ENCODE data around the gene CHD9.
"Not testable (repeated sequence)": the region's sequence is repeated elsewhere in the genome, so short reads cannot be mapped to it uniquely, and the experiment has no call there.

The CHD9 gene

GRCh38 chr16:53290520-53290919, 235.7 kb downstream of the CHD9 start:
- no peak for DNase-seq

DNA sequence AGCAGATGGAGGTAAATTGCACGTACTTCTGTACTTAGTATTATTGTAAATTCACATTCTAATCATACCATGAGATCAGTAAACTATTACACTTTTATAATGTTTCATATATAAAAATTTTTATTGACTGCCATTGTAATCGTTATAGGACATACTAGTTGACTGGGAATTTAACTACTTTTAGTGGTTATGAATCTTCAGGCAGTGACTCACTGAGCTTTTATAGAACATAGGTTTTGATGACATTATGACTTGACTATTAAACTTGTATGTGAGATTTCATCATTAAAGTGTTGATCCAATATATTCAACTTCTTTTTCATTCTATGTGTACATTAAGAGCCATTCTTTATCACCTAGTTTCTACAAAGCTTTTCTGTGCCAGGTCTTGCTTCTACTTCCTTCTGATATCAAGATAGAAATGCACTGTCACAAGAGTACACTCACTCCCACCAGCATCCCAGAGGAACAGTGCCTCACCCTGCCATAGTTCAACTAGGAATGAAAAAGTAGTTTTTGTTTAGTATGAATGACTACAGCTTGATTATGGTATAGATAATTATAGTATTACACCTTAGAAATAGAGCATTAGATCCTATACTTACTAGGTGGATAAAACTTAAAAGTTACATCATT, 237.1 kb downstream of the CHD9 start:
- no peak for DNase-seq

DNA sequence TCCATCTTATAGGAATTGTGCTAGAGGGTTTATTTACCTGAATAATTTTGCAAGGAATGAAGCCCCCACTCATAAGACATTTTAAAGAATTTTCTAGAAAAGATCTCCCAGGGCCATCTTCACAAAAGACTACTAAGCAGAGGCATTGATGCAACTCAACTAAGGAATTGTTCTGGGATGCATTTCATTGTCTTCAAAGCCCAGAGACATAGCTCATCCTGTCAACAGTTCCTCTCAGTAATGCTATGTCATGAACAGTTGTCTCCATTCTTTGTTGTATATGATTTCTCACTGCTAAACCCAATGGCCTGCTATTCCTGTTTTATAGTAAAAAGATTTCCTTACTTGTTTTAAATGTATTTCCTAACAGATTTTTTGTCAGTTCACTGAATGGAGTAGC, 242.7 kb downstream of the CHD9 start:
- no peak for DNase-seq

DNA sequence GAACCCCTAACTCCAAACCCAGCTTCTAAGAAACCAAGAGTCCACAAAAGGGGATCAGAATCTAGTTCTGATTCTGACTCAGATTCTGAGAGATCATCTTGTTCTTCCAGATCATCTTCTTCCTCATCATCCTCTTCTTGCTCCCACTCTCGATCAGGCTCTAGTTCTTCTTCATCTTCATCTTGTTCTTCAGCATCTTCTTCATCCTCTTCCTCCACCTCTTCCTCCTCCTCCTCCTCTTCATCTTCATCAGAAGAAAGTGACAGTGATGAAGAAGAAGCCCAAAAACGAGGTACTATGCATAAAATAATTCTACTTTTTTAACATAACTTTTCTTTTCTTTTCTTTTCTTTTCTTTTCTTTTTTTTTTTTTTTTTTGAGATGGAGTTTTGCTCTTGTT, 249.5 kb downstream of the CHD9 start:
- no peak for DNase-seq

- no peak for DNase-seq
Measured at GRCh38 chr16:53305743-53306142, 251.0 kb downstream of the CHD9 start.

GRCh38 chr16:53309457-53309856, 254.7 kb downstream of the CHD9 start:
- DNase-seq: no peak

DNA sequence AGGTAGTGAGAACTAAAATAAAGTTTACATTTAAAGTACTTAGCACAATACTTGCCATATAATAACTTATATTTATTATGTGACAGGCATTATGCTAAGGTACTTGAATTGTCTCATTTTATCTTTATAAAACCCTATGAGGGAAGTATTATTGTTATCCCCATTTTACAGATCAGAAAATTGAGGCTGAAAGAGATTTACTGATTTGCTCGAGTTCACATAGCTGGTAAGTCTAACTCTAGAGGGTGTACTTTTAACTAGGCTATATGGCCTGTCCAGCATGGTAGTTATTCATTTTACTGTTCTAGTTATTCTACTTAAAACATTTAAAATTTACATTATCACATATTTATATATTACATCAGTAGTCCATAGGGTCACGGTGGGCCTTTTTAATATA, 266.2 kb downstream of the CHD9 start:
- DNase-seq: no peak

- no peak for DNase-seq
Measured at GRCh38 chr16:53323924-53324323, 269.1 kb downstream of the CHD9 start.

DNA sequence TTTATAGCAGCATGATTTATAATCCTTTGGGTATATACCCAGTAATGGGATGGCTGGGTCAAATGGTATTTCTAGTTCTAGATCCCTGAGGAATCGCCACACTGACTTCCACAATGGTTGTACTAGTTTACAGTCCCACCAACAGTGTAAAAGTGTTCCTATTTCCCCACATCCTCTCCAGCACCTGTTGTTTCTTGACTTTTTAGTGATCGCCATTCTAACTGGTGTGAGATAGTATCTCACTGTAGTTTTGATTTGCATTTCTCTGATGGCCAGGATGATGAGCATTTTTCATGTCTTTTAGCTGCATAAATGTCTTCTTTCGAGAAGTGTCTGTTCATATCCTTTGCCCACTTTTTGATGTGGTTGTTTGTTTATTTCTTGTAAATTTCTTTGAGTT, 276.2 kb downstream of the CHD9 start:
- not testable (repeated sequence) for DNase-seq

GRCh38 chr16:53334581-53334980, 279.8 kb downstream of the CHD9 start:
- DNase-seq: no peak

DNA sequence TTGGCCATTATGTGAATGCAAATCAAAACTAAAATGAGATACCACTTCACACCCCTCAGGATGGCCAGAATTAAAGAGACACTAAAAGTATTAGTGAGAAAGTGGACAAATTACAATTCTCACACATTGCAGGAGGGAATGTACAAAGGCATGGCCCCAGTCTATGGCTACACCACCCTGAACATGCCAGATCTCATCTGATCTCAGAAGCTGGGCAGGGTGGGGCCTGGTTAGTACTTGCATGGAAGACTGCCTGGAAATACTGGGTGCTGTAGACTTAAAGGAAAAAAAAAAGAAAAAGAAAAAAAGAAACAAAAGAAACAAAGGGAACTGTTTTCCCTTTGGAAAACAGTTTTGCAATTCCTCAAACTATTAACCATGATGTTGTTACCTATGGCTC, 282.5 kb downstream of the CHD9 start:
- DNase-seq: no peak

DNA sequence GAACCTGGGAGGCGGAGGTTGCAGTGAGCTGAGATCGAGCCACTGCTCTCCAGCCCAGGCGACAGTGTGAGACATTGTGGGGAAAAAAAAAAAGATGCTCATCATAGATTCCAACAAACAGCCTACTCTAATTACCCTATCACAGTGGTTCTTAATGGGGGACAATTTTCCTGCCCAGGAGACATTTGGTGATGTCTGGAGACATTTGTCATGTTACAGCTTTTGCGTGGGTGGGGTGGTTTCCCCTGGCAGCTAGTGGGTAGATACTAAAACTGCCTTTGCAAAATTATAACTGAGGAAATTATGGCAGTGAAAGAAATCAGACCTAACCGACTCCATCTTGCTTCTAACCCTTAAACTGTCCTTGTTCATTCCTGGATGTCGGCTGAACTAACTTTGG, 287.0 kb downstream of the CHD9 start:
- no peak for DNase-seq

GRCh38 chr16:53355064-53355463, 300.3 kb downstream of the CHD9 start:
- DNase-seq: no peak

- DNase-seq: no peak
Measured at GRCh38 chr16:53356478-53357207, 301.9 kb downstream of the CHD9 start.

DNA sequence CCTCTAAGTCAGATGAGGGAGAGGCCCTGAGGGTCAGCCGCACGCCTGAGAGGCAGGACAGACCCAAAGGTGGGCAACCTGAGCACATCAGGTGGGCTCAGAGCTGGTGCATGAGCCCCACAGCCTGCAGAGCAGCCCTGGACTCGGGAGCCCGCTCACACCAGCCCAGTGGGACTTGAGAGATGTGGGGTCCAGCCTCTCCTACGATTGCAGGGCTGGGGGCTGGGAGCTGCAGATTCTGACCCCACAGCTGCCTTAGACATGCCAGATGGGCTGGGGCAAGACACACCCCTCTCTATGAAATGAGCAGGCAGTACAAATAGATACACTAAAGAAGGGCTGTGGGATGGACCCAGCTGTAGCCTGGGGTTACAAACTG, 302.4 kb downstream of the CHD9 start:
- no peak for DNase-seq

DNA sequence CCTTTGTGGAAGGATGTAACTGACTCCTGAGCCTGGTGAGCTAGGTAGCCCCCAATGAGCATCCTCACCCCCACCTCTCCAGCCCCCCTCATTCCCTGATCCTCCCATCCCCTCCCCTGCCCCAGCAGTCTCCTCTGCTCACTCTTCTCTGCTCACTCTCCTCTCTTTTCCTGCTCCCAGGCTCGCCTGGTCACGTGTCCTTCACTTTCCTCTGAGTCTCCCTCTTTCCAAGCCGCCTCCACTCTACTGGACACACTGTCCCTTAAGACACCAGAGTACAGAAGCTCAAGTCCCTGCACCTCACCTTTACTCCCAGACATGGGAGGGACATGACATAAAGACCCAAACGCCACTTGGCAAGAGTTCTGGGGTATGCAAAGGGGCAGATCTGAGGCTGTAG, 303.2 kb downstream of the CHD9 start:
- no peak for DNase-seq

DNA sequence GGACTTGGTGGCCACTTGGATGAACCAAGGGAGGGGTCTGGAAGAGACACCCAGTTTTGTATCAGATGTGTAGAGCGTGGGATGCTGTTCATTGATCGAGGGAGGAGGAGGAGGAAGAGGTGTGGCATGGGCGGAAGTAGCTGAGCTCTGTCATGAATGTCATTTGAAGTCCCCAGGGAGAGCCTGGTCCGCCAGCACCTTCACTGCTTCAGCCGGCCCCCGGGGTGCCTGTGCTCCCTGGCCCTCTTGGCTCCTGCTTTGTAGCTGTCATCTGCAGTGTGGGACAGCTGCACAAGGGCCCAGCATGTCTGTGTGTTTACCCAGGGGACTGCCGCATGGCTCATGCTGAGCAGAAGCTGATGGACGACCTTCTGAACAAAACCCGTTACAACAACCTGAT, 304.1 kb downstream of the CHD9 start:
- no peak for DNase-seq

GRCh38 chr16:53369921-53370320, 315.1 kb downstream of the CHD9 start:
- DNase-seq: no peak

DNA sequence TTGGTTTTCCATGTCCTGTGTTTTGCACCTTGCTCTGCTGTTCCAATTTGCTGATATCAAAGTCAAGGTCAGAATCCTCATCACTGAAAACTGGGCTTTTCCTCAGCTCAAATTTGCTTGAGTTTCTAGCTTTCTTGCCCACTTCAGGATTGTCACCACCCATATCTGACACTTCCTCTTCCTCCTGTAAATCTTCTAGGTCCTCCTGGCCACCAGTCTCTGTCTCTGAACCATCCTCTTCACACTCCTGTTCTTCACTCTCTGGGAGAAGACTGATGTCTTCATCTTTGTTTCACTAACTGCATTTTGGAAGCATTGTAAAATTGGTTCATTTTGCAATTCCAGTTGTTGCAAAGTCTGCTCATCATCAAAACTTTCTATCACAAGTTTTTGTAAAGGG, 316.0 kb downstream of the CHD9 start:
- DNase-seq: no peak

DNA sequence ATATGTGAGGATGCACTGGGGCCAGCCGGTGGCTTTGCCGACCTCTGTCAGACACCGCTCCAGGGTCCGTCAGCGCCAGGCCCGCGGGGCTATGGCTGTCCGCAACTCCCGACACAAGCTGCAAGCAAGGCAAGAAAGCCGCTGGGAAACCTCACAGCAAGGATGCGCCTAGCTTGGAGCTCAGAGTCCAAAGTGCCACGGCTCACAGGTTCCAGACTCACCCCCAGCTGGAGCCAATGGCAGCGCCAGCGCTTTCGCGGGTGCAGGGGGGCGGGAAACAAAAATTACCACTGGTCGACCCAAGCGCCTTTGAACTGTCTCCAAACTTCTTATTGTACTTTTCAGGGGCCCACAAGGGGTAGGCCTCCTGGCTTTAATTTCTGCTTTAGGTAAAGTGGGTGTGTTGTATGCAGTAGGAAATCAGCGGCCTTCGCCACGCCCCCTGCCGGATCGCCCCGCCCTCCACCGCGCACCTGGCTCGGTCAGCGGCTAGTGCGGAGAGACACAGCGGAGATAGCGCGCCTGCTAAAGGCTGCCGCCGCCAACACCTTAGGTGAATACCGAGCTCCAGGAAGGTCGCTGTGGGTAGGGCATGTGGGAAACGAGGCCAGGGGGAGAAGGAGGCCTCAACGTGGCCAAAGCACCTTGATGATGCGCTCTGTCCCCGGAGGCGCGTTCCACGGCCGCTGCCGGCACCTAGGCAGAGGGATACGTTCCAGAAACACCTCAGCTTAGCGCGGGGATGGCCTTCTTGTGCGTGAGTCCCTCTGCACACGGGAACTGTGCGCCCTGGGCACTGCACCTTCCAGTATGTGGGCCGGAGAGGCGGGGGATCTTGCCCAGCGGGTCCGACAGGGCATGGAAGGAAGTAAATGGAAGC, 318.4 kb downstream of the CHD9 start:
- DNase-seq: no peak

- DNase-seq: no peak
Measured at GRCh38 chr16:53374800-53375199, 320.0 kb downstream of the CHD9 start.

DNA sequence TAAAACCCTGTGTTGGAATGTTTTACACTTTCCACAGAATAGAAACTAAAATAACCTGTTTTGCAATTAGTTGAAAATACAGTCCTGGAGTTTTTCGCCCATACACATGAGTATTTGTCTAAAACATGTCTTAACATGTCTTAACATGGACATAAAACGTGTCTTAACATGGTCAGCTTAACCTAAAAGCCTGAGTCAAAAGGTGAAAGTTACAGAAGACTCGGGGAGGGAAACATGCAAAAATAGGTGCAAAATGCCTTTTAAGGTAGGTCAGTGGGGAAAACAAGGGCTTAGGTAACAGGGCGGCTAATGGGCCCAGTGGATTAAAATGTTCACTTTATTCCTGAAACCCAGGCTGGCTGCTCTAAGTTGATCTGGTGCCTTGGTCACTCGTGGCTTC, 323.3 kb downstream of the CHD9 start:
- DNase-seq: no peak

Measured in GOT3 (cell line).